Cardiac fibroblast (primary cell): ENCODE measurements around the gene ZNF160.
"Not testable (repeated sequence)": the region's sequence is repeated elsewhere in the genome, so short reads cannot be mapped to it uniquely, and the experiment has no call there.

Source experiments
- DNase-seq, 2 donors: peaks; one replicate each; pipeline versions ENCODE4 v3.0.0 to v3.0.0-alpha.2; 2010; ENCODE audit warnings: low read depth in 2 of 2
- H3K4me3 ChIP-seq, 2 donors: replicated peaks in 1 of 2; 1 replicate in 1 of 2; 2 replicates in 1 of 2; pipeline ENCODE4 v1.5.1; 2011; ENCODE audit warnings: low read depth in 2 of 2, low read length in 2 of 2, mild to moderate bottlenecking in 2 of 2, moderate library complexity in 1 of 2
- CTCF ChIP-seq: IDR thresholded peaks from one replicate; pipeline ENCODE4 v1.5.1; 2011; ENCODE audit warnings: low read depth, mild to moderate bottlenecking, low read length, inconsistent platforms

The ZNF160 gene

GRCh38 chr19:53045536-53045935 is 57.7 kb downstream of the ZNF160 start:
- no peak for DNase-seq
- H3K4me3 ChIP-seq: no peak overlapping the region
- no peak for TF ChIP-seq CTCF

- DNase-seq: no peak
- H3K4me3 ChIP-seq: no peak overlapping the region
- TF ChIP-seq CTCF: no peak
Measured at GRCh38 chr19:53041366-53041765, 61.9 kb downstream of the ZNF160 start.

DNA sequence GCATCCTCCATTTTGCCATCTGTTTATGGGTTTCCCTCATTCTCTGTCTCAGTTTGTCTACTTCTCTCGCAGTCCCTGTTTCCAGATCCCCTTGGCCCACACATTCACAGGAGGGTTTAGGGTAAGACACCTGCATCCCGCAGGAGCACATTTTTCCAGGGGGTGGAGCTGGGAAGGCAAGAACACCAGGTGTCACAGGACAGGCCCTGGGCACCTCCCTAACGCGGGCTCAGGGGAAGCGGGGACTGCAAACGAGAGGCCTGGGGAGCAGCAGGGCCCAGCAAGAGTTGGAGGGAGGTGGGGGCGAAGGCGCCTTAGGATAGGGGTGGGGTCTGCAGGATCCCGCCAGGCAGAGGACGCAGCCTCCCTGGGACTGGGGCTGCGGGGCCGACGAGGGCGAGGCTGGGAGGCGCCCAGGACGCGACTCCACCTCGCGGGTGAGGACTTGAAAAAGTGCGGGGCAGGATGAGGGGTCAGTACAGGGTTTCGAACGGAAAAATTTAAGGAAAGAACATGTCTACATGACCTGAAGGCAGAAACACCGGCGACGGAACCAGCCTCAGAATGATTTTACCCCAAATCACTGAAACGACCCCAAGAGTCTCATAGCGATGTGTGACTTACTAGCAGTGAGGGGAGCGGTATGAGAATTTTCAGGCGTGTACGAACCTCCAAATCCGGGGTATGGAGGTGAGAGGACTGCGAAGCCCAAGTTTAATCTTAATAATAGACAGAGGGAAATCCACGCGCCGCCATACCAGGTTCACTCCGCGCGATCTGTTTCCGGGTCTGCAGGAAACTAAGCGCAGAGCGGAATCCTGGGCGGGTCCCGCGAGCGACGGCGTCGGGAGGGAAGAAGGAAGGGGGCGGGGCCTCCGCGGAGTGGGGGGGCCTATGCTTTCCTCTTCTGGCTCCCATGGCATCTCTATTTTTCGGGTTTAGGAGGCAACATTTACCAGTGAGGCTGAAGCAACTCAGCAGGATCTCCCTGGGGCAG is 65.8 kb downstream of the ZNF160 start:
- DNase-seq: peak; percentile 50 to 84
- peak overlapping the region; percentile 34 to 68 for H3K4me3 ChIP-seq
- no peak for TF ChIP-seq CTCF

DNA sequence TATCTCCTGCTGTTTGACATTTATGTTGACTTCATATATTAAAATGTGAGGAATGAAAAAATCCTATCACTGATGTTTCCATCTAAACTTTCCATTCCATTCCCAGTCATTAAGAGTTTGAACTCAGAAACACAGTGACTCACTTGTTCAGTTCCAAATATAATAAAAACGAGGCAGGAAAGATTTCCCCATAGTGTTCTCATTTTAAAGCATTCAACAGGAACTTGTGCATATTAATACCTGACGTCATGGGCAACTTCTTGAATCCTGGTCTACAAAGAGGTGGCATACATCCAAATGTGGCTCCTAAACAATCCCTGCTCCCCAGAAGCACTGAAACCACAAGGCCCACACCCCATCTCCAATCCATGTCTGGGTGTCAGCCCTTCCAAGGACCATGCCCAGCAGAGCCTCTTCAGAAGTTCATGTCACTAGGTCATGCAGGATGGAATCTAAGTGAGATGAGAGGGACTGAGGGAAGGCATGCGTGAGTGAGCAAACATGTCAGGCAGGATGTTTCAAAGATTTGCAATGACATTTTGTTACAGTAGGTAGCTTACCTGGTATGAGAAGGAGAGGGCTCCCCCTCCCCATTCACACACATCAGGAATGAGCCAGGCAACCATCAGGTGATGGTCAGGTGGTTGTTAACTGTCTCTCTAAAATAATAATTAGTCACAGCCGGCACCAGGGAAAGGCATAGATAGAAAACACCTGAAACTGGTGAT is 68.1 kb downstream of the ZNF160 start:
- peak in 1 of 2 donors; percentile 71 for DNase-seq
- H3K4me3 ChIP-seq: no peak overlapping the region
- no peak for TF ChIP-seq CTCF

GRCh38 chr19:53034054-53034453 is 69.2 kb downstream of the ZNF160 start:
- no peak for TF ChIP-seq CTCF

GRCh38 chr19:53028306-53028705 is 74.9 kb downstream of the ZNF160 start:
- DNase-seq, H3K4me3 ChIP-seq: not testable (repeated sequence)

More at GRCh38 chr19:53034054-53034453, 69.2 kb downstream of the ZNF160 start:
- no peak overlapping the region for H3K4me3 ChIP-seq
- DNase-seq: no peak

DNA sequence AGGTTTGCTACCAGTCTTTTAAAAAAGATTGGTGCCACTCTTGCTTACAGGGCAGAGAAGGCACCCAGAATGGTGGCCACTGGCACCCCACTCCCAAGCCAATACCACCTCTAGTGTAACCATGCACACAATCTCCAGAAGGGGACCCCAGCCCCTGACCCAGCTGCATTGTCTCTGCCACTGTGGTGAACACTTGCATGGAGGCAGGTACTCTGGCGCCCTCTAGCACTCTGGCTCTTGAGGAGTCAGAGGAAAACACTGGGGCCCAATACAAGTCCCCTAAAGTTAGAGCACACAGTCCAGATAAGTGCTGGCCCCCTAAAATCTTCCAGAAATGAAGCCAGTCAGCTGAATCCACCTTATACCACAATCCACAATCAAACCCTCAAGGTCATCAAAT is 83.5 kb downstream of the ZNF160 start:
- peak in 1 of 2 donors; percentile 43 for DNase-seq
- H3K4me3 ChIP-seq: no peak overlapping the region
- TF ChIP-seq CTCF: peak; percentile 50
